HL-60 (cell line): ENCODE results near the gene RNLS.
A peak's percentile ranks its signal among the peaks of the same experiment; 100 is the strongest.

Experiments
- DNase-seq, 2 experiments: peaks; one replicate each; pipeline ENCODE4 v3.0.0-alpha.2; 2010 to 2020; ENCODE audit warnings: low read depth in 1 of 2, low spot score in 1 of 2
- H3K27ac ChIP-seq: fragments of 250-450 bp; sonication (Bioruptor Pico); replicated peaks from 2 replicates; pipeline ENCODE4 v1.5.1; 2020; ENCODE audit warnings: mild to moderate bottlenecking, moderate library complexity
- H3K27me3 ChIP-seq: fragments of 250-450 bp; sonication (Bioruptor Pico); 2 replicates; pipeline ENCODE4 v1.5.1; 2021; ENCODE audit warnings: mild to moderate bottlenecking, moderate library complexity; ENCODE audit not compliant: insufficient read depth, poor library complexity, severe bottlenecking
- H3K4me3 ChIP-seq: replicated peaks from 2 replicates; pipeline ENCODE4 v1.5.1; 2011; ENCODE audit warnings: mild to moderate bottlenecking, control low read depth, low read length; ENCODE audit not compliant: insufficient read depth
- CTCF ChIP-seq: IDR thresholded peaks from one replicate; pipeline ENCODE4 v1.5.1; 2011; ENCODE audit warnings: low read length, control low read depth, inconsistent platforms; ENCODE audit not compliant: insufficient read depth
- GABPA ChIP-seq: IDR thresholded peaks from 2 replicates; pipeline ENCODE4 v1.6.1; 2012; ENCODE audit warnings: low read depth
- POLR2AphosphoS5 ChIP-seq: IDR thresholded peaks from 2 replicates; pipeline ENCODE4 v1.6.1; 2012; ENCODE audit warnings: low read depth
- REST ChIP-seq: IDR thresholded peaks from 2 replicates; pipeline ENCODE4 v1.6.1; 2012; ENCODE audit warnings: low read depth; ENCODE audit not compliant: insufficient replicate concordance
- SPI1 ChIP-seq: IDR thresholded peaks from 2 replicates; pipeline ENCODE4 v1.6.1; 2012; ENCODE audit warnings: low read depth, mild to moderate bottlenecking, borderline replicate concordance

The RNLS gene

GRCh38 chr10:88238615-88238914 is 344.6 kb downstream of the RNLS start:
- H3K27ac ChIP-seq, result no peak overlapping the region
- TF ChIP-seq CTCF (no peak), POLR2AphosphoS5 (no peak), GABPA (no peak), SPI1 (no peak), REST (no peak)

GRCh38 chr10:88237896-88238614 is 345.1 kb downstream of the RNLS start:
- no peak for TF ChIP-seq POLR2AphosphoS5
- no peak for TF ChIP-seq CTCF
- no peak for TF ChIP-seq SPI1
- TF ChIP-seq GABPA, result no peak
- TF ChIP-seq REST, result no peak

More at GRCh38 chr10:88238615-88238914, 344.6 kb downstream of the RNLS start:
- DNase-seq, result no peak
- no peak overlapping the region for H3K4me3 ChIP-seq
- H3K27me3 ChIP-seq, result no peaks in the 10 kb centered on the region

GRCh38 chr10:88236121-88236743 is 346.9 kb downstream of the RNLS start:
- no peak overlapping the region for H3K27ac ChIP-seq
- no peak overlapping the region for H3K4me3 ChIP-seq
- peak in 1 of 2 experiments; percentile 14 for DNase-seq
- TF ChIP-seq SPI1 (no peak; the same call in 1 of the 2 replicates), GABPA (no peak), REST (no peak), CTCF (no peak), POLR2AphosphoS5 (no peak)
- no peaks in the 10 kb centered on the region for H3K27me3 ChIP-seq

More at GRCh38 chr10:88237896-88238614, 345.1 kb downstream of the RNLS start:
- Histone ChIP-seq H3K4me3 (no peak overlapping the region), H3K27ac (no peak overlapping the region), H3K27me3 (no peaks in the 10 kb centered on the region)
- no peak for DNase-seq
